ENCODE results near the gene EIF4E2.

Gene EIF4E2, protein sequence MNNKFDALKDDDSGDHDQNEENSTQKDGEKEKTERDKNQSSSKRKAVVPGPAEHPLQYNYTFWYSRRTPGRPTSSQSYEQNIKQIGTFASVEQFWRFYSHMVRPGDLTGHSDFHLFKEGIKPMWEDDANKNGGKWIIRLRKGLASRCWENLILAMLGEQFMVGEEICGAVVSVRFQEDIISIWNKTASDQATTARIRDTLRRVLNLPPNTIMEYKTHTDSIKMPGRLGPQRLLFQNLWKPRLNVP

DNA sequence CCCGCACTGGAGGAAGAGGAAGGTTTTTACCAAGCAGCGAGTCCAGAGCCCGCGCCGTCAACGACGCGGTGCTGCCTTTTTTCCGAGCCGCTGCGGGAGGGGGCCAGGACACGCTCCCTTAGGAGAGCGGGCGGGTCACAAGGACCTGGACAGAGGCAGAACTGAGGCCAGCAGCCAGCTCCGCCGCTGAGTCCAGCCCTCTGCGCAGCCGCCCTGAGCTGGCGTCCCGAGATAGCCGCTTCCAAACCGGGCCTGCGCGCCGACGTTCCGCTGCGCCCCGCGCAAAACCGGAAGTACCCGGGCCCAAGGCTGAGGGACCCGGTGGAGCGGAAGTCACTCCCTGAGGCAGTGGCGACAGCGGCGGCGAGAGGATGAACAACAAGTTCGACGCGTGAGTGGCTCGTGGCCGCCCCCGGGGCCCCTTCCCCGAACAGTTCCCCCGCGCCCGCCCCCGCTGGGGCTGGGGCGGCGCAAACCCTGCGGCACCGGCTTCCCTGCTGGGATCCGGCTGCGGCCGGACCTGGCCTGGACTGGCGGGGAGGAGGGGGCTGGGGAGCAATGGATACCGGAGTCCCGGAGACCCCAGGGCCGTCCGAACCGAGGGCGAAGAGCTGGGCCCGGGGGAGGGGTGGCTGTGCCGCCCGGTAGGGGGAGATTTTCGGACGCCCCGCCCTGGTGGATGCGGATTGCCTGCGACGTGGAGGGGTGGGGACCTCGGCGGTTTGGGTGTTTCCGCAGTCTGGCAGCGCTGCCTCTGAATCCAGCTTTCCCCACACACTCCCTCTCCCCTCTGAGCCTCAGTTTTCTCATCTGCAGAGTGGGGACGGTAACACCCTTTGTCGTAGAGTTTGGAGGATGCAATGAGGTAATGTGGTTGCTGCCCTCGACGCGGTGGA lies at the start of gene EIF4E2, which contains the start of gene TIGD1:
TSS of gene EIF4E2 (plus strand) at position 336 of the 896 bp plus-strand sequence. CDS start at position 372, 36 bp downstream.
TSS of gene TIGD1 (minus strand) at position 204 of the 896 bp plus-strand sequence. CDS start 675 bp downstream, outside the sequence.
- DNase-seq (ENCODE audit: low read depth): peak; percentile 85

DNA sequence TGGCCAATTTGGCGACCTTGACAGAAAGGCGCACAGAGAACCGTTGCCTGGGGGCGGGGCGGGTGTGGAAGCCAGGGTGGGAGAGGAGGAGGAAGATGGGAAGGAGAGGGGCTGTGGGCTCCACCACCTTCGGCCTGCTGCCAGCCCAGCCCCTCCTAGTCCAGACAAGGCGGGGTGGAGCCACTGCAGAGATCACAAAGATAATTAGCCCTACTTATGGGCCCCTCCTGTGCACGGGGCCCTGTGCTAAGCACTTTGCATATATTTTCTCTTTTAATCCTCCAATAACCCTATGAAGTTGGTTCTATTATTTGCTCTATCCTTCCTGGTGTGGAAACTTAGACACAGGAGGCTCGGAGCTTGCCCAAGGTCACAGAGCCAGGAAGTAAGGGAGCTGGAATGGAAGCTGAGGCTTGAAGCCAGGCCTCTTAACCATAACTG lies 49.1 kb upstream of the EIF4E2 start:
- DNase-seq (ENCODE audit: low read depth): no peak

DNA sequence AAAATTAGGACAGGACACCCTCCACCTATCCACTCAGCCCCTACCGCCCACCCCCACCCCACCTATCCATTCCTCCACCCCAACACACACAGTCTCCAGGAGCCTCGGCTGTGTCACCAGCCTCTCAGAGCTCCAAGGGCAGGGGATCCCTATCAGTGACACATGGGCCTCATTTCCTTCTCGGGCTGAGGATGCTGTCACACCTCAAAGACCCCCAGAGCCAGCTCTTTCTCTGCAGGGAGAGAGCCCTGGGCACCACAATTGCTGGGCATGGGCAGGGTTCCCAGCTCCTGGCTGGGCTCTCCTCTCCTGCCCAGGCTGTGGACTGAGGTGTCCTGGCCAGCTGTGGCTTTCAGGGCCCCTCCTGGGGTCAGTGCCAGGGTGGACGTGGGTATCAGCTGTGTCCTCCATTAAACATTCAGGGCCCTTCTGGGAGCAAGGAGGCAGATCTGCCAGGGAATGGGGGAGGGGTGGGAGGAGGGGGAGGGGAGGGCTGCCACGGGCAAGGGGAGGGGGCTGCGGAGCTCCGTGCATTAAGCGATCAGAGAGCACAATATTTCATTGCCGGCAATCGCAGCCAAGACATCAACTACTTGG lies 48.6 kb upstream of the EIF4E2 start:
- DNase-seq (ENCODE audit: low read depth): no peak

DNA sequence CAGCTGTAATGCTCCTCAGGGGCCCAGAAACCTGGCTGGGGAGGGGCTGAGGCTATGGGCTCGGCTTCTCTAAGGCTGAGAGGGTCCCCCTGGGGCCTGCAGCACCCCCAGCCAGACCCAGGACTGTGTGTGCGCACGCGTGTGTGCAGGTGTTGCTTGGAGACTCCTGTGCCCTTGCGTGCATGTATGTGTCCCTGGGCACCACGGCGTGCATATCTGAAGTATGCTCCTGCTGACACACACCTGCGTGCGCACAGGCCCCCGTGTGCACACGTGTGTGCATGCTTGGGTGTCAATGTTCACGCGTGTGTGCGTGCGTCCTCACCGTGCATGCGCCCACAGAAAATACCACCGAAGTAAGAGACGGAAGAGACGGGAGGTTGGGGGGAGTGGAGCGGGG lies 48.0 kb upstream of the EIF4E2 start:
- no peak for DNase-seq (ENCODE audit: low read depth)

DNA sequence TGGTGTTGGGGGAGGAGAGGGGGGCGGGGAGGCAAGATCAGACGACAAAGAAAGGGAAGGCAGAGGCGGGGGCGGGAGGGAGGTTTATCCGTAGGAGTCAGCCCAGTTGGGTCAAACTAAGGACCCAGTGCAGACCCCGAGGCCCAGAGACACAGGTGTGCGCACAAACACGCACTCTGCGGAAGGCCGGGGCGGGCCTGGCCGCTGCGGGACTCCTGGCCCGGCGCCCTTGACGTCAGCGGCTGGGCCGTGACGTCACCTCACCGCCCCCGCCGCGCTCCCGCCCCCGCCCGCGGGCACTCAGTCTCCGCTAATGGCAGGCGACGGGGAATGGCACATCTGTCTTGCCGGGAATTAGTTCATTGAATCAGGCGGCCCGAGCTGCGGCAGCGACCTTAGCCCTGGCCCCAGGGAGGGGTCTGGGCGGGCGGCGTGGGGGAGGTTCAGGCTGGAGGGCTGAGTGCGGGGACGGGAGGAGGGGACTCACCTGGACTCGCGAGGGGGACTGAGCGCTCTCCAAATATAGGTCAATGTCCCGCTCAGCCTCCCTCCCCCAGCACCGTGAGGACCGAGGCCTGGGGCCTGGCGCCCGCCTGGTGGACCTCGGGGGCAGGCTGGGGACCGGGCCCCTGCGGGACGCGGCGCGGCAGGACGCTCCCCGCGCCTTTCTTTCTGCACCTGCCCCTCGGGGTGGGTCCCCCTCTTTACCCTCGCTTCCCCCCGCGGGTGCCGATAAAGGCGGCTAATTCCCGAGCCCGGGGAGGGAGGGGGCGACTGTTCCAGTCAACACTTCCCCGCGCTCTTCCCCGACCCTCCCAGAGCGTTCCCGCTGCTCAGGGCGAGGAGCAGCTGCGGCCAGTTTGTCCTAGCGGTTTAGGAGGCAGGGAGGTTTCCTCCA lies 47.3 kb upstream of the EIF4E2 start:
- peak; percentile 42 for DNase-seq (ENCODE audit: low read depth)

DNA sequence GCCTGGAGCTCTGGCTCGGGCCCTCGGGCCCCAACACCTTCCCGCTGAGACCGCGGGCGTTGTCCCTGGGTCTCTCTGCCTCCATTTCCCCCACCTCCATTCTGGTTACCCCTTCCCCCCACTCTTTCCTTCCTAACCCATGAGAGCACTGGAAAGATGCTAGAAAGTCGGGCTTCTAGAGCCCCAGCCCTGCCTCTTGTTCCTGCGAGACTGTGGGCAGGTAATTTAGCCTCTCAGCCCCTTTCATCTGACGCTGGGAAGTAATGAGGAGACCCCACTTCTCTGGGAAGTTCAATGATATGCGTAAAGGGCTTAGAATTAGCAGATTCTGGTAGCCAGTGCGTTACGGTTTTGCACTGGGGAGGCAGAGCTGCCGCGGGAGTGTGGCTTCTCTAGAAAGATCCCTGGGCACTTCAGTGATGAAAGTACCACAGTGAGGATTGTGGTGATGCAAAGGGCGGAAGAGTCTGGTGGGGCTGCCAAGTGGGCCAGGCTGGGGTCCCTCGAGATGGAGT lies 46.6 kb upstream of the EIF4E2 start:
- DNase-seq (ENCODE audit: low read depth): no peak

DNA sequence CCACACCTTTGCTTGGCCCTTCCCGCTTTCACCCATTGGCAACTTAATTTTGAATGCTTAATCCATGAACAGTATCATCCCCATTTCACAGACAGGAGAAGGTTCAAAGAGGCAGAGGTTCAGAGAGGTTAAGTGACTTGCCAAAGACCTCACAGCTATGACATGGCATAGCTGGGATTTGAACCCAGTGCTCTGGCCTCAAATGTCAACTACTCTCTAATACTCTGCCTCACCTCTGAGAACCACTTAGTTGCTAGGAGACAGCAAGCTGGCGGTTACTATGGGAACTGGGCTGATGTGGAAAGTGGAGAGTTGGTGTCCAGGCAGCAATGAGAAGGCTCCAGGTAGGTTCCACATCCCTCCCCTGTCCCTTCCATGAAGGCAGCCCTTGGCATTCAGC lies 46.1 kb upstream of the EIF4E2 start:
- DNase-seq (ENCODE audit: low read depth): no peak

DNA sequence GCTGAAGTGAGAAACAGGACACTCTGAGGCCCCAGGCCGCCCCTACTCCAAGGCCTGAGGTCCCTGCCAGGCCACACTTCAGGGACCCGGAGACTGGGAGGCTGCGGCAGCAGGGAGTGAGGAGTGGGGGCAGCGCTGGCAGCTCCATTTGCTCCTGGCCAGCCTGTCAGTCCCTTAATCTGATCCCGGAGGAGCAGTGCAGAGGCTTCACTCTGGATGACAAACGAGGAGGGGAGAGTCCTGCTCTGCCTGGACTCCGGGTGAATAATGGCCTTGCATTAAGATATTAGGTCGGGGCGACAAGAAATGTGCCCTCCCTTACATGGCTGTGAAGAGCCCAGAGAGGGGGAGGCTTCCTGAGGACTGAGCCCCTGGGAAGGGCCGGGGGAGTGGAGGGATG lies 44.6 kb upstream of the EIF4E2 start:
- no peak for DNase-seq (ENCODE audit: low read depth)

DNA sequence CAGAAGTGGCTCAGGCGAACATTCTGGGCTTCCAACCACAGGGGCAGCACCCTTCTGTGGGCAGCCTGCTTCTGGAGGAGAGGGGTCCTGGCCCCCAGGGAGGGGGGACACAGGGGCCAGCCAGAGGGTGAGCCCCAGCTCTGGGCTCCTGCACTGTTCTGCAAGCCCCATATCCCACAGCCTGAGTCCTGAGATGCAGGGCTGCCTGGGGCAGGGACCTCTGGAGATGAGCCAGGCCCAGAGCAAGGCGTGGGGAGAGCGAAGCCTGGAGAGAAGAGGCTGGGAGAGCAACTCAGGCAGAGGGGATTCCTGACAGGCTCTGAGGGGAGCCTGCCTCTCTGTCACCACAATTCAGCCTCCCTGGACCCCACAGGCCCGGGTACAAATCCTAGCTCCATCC lies 43.8 kb upstream of the EIF4E2 start:
- no peak for DNase-seq (ENCODE audit: low read depth)

DNA sequence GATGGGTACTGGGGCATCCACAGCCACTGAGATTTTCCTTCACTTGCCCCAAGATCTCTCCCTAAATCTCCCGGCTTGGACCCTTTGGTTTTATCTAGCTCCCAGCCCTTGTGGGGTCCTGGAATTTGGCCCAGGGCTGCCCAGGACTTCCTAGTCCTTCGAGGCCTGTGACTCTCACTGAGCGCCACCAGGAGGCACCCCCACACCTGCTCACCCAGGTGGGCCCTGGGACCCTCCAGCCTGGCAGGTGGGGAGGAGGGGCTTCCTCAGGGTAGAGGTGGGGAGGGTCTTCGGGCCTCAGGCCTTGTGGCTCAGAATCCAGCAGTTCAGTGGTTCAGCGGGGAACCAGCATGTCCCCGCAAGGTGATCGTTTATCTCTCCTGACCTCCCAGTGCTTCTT lies 42.2 kb upstream of the EIF4E2 start:
- no peak for DNase-seq (ENCODE audit: low read depth)

DNA sequence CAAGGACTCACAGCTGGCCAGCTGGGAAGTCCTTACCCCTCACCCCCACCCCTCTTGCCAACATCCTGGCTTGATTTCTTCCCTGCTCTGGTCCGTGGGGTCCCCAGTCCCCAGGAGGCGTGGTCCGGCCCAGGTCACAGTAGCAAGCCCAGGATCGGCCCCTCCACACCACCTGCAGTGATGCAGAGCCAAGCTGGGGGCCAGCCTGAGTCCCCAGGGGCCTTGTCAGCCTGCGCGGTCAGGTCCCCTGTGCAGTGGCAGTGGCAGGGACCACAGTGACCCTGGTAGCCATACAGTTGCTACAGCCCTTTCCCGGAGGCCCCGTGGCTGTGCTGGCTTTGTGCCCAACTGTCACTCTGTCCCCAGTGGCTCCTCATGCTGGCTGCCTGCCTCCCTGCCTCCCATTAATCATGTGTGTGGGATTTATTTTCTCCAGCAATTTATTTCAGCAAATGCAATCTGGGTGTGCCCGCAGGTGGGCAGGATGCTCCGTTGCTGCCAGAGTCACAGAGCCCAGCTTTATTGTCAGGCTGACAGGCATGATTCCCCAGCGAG lies 39.1 kb upstream of the EIF4E2 start:
- no peak for DNase-seq (ENCODE audit: low read depth)

DNA sequence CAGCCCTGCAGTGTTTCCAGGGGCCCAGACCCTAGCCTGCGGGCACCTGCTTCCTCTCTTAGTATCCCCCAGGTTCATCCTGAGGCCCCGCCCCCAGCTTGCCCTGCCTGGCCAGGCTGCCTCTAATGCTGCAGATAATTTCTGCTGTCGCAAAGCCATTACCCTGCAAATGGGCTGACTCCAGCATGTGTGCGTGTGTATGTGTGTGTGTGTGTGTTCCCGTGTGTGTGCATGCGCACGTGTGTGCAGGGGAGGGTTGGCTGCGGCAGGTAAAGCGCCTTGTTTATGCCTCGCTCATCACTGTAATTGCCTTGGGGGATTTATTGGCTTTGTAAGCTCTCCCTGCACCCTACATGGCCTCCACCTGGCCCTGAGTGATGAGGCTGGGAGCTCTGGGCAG lies 37.9 kb upstream of the EIF4E2 start:
- DNase-seq (ENCODE audit: low read depth): no peak

DNA sequence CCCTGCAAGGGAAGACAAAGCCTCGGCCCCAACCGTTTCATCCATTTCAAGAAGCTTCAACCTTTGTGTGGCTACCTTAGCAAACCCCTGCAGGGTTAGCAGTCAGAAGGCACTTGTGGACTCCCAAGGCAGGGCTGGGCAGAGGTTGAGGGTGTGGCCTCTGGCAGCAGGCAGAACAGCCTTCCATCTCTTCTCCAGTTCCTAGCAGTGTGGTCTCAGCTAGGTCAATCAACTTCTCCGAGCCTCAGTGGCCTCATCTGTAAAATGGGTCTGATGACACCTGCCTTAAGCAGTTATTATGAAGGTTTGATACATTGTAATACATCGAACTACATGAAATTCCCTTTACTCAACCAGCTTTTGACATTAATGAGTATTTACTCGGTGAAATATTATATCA lies 37.1 kb upstream of the EIF4E2 start:
- no peak for DNase-seq (ENCODE audit: low read depth)

DNA sequence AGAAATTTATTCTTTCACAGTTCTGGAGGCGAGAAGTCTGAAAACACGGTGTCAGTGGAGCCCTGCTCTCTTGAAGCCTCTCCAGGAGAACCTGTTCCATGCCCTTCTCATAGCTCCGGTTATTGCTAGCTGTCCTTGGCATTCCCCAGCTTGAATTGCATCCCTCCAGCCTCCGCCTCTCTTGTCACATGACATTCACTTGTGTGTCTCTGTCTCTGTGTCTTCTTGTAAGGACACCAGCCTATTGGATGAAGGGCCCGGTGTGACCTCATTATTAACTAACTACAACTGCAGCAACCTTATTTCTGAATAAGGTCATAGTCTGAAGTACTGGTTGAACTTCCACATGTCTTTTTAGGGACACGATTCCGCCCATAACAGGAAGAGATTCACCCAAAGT lies 34.9 kb upstream of the EIF4E2 start:
- DNase-seq (ENCODE audit: low read depth): no peak

DNA sequence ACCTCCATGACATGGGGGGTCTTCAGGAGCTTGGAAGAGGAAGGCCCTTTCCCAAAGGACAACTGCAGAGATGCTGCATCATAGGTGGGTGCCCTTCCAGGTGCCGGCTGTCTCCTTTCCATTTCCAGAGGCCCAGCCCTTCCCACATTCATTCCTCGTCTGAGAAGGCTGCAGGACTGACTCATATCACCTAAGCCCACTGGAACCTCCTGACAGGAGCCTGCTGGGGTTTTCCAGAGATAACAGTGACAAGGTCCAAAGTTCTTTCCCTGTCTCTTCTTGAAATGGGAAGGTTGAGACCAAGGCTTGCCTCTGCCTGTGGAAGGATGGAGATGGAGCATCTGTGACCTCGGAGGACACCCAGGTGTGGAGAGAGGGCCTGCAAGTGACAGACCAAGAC lies 33.9 kb upstream of the EIF4E2 start:
- no peak for DNase-seq (ENCODE audit: low read depth)

DNA sequence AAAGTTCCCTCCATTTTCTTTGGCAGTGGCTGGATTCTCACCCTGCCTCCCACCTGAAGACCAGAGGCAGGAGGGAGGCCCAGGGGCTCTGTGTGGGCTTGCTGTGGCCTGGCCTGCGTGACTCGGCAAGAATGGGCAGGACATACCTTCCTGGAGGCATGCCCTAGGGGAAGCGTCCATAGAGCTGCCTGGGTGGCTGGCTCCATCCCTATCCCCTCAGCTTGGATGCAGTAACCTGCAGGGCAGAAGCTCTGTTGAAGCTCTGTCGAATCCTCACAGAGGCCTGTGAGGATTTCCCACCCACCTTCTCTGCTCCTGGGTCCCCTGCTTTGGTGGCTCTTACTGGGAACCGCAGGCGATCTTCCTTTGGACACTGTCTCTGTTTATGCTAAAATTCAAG lies 31.6 kb upstream of the EIF4E2 start:
- DNase-seq (ENCODE audit: low read depth): no peak

DNA sequence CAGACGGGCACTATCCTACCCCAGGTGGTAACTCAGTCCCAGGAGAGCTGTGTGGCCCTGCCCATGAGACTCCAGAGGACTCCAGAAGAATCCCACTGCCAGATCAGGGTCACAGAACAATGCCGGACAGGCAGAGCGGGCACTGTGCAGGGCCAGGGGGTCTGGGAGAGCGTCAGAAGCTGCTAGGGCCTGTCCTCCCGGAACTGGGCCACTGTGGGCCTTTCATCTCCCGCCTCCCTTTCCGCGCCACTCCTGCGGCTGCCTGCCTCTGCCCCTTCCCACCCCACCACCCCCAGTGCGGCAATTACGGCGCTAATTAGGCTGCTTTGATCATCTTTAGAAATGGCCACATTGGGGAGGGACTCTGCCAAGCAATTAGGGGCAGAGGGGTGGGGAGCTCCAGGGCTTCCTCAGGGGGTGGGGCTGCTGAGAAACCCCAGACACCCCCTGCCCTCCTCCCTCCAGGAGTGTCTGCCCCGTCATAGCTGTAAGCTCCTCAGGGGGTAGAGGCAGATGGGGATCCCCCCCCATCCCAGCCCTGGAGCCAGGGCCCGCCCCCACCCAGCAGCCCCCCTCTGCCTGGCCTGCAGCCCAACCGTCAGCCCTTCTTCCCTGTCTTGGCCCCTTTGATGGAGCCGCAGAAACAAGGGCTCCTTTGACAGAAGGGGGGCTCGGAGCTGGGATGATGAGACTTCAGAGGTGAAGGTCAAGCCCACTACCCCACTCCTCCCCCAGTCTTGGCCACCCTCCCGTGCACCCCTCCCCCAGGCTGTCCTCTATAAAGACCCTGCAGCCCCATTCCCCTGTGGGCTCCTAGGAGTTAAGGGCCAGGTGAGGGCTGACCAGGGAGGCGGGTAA lies 30.7 kb upstream of the EIF4E2 start, which contains the start of gene PRSS56:
TSS of gene PRSS56 (plus strand) at position 808 of the 858 bp plus-strand sequence. CDS start 211 bp downstream, outside the sequence.
- DNase-seq (ENCODE audit: low read depth): no peak

DNA sequence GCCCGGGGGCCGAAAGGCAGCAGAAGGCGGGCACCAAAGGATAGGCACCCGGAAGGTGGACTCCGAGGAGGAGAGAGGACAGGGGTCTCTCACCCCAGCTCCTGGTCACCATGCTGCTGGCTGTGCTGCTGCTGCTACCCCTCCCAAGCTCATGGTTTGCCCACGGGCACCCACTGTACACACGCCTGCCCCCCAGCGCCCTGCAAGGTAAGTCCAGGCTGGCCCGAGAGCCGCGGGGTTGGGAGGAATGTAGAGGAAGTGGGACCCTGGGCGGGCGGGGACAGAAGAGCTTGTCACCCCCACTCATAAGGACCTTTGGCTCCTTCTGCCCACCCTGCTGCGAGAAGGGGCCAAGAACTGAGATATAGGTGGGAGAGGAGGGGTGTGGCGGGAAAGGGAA lies 30.0 kb upstream of the EIF4E2 start:
- DNase-seq (ENCODE audit: low read depth): no peak

DNA sequence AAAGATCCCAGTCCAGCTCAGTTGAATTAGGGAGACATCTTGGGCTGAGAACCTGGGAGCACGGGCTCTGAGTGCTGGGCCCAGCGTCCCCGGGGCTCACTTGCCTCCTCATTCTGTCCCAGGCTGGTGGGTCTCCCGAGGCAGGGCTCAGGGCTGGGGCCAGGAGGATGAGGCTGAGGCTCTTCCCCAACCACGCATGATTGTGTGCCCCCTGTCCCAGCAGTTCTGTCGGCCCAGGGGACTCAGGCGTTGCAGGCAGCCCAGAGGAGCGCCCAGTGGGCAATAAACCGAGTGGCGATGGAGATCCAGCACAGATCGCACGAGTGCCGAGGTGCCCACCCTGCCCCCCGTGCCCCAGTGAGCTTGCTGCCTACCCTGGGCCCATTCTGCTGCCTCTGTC lies 29.4 kb upstream of the EIF4E2 start:
- no peak for DNase-seq (ENCODE audit: low read depth)

DNA sequence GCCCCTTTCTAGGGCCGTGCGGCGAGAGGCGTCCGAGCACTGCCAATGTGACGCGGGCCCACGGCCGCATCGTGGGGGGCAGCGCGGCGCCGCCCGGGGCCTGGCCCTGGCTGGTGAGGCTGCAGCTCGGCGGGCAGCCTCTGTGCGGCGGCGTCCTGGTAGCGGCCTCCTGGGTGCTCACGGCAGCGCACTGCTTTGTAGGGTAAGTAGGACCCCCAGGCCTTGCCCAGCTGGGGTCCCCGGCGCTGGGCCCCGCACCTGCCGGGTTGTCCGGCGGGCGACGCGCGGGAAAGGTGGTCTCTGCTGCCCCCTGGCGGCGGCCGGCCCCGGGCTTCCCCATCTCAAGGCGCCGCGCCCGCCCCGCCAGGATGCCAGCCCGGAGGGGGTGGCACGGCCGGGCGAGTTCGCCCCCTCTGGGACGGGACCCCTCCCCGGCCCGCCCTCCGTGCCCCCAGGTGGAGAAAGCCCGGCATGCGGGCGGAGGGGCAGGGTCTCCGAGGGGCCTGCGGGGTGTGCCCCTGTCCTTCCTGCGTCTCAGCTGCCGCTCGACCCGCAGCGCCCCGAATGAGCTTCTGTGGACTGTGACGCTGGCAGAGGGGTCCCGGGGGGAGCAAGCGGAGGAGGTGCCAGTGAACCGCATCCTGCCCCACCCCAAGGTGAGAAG lies 28.4 kb upstream of the EIF4E2 start:
- DNase-seq (ENCODE audit: low read depth): peak; percentile 45

All from stimulated activated CD8-positive, alpha-beta memory T cell treated with anti-CD3 and anti-CD28 coated beads, Interleukin-12 subunit alpha, Interleukin-12 subunit beta, amount 100 ng/mL, for 4 hours (primary cell).